Measurements from ENCODE around the gene ACVR1.

ACVR1 gene

DNA sequence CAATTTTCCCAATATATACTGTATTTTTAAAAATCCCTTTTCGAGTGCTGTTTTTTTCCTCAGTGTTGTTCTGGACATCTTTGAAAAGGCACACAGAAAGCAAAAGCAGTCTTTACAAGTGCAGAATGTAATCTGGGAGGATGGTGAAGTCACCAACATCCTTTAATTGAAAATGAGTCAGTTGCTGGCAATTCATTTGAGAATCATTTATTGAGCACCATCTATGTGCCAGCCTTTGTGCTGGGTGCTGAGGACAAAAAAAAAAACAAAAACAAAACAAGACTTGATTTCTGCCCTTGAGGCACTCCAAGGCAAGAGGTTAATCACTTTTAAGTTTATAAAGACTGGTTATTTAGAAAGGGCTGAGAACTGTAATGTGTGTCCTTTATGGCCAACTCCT lies 46.7 kb upstream of the ACVR1 start:
- Histone ChIP-seq H3K4me2 (ENCODE audit: insufficient read depth, low read length) (no peak overlapping the region), H3K4me3 (ENCODE audit: low read depth in 1 of 2, low read length in 2 of 2) (no peak overlapping the region), H4K20me1 (ENCODE audit: insufficient read depth, low read length) (no peaks in the 10 kb centered on the region), H3K27ac (ENCODE audit: low read length) (no peak overlapping the region), H3K9me3 (ENCODE audit: insufficient read depth, low read length, severe bottlenecking) (no peaks in the 10 kb centered on the region), H3K27me3 (ENCODE audit: insufficient read depth, low read length, poor library complexity) (no peaks in the 10 kb centered on the region), H3K4me1 (ENCODE audit: insufficient read depth, low read length) (no peaks in the 10 kb centered on the region), H3K36me3 (ENCODE audit: insufficient read depth, low read length) (no peaks in the 10 kb centered on the region), H3K9ac (ENCODE audit: low read depth, low read length) (no peak overlapping the region), H3K79me2 (ENCODE audit: insufficient read depth, low read length) (no peaks in the 10 kb centered on the region), H2AFZ (ENCODE audit: low read depth, low read length) (no peak overlapping the region)
- ATAC-seq (ENCODE audit: insufficient read depth, low read depth) = no peak
- TF ChIP-seq CTCF (IDR thresholded peaks at IDR 0.05; ENCODE audit: borderline replicate concordance, extremely low read depth, low read length, poor library complexity, severe bottlenecking) = no peak
- TF ChIP-seq EZH2 (IDR thresholded peaks at IDR 0.05; ENCODE audit: borderline replicate concordance, low read depth, low read length, severe bottlenecking) = no peak
- DNase-seq = no peak

GRCh38 chr2:157922336-157922735 lies 46.2 kb upstream of the ACVR1 start:
- TF ChIP-seq EZH2 (IDR thresholded peaks at IDR 0.05; ENCODE audit: borderline replicate concordance, low read depth, low read length, severe bottlenecking) (no peak), CTCF (IDR thresholded peaks at IDR 0.05; ENCODE audit: borderline replicate concordance, extremely low read depth, low read length, poor library complexity, severe bottlenecking) (no peak)
- no peaks in the 10 kb centered on the region for H3K4me1 ChIP-seq (ENCODE audit: insufficient read depth, low read length)
- no peaks in the 10 kb centered on the region for H3K79me2 ChIP-seq (ENCODE audit: insufficient read depth, low read length)
- no peak for ATAC-seq (ENCODE audit: insufficient read depth, low read depth)
- no peaks in the 10 kb centered on the region for H4K20me1 ChIP-seq (ENCODE audit: insufficient read depth, low read length)
- no peaks in the 10 kb centered on the region for H3K9me3 ChIP-seq (ENCODE audit: insufficient read depth, low read length, severe bottlenecking)
- no peak overlapping the region for H3K4me2 ChIP-seq (ENCODE audit: insufficient read depth, low read length)
- DNase-seq = no peak
- no peak overlapping the region for H3K4me3 ChIP-seq (ENCODE audit: low read depth in 1 of 2, low read length in 2 of 2)
- H3K27me3 ChIP-seq (ENCODE audit: insufficient read depth, low read length, poor library complexity) = no peaks in the 10 kb centered on the region
- no peak overlapping the region for H2AFZ ChIP-seq (ENCODE audit: low read depth, low read length)
- H3K9ac ChIP-seq (ENCODE audit: low read depth, low read length) = no peak overlapping the region
- no peaks in the 10 kb centered on the region for H3K36me3 ChIP-seq (ENCODE audit: insufficient read depth, low read length)
- H3K27ac ChIP-seq (ENCODE audit: low read length) = no peak overlapping the region

GRCh38 chr2:157920736-157921135 lies 44.6 kb upstream of the ACVR1 start:
- ATAC-seq (ENCODE audit: insufficient read depth, low read depth) = no peak
- no peaks in the 10 kb centered on the region for H3K27me3 ChIP-seq (ENCODE audit: insufficient read depth, low read length, poor library complexity)
- H3K9me3 ChIP-seq (ENCODE audit: insufficient read depth, low read length, severe bottlenecking) = no peaks in the 10 kb centered on the region
- TF ChIP-seq CTCF (IDR thresholded peaks at IDR 0.05; ENCODE audit: borderline replicate concordance, extremely low read depth, low read length, poor library complexity, severe bottlenecking) = no peak
- no peak for TF ChIP-seq EZH2 (IDR thresholded peaks at IDR 0.05; ENCODE audit: borderline replicate concordance, low read depth, low read length, severe bottlenecking)
- DNase-seq = no peak
- no peaks in the 10 kb centered on the region for H3K4me1 ChIP-seq (ENCODE audit: insufficient read depth, low read length)
- no peaks in the 10 kb centered on the region for H3K36me3 ChIP-seq (ENCODE audit: insufficient read depth, low read length)
- no peaks in the 10 kb centered on the region for H3K79me2 ChIP-seq (ENCODE audit: insufficient read depth, low read length)
- H3K4me3 ChIP-seq (ENCODE audit: low read depth in 1 of 2, low read length in 2 of 2) = no peak overlapping the region
- no peak overlapping the region for H3K9ac ChIP-seq (ENCODE audit: low read depth, low read length)
- no peaks in the 10 kb centered on the region for H4K20me1 ChIP-seq (ENCODE audit: insufficient read depth, low read length)
- H2AFZ ChIP-seq (ENCODE audit: low read depth, low read length) = no peak overlapping the region
- no peak overlapping the region for H3K27ac ChIP-seq (ENCODE audit: low read length)
- H3K4me2 ChIP-seq (ENCODE audit: insufficient read depth, low read length) = no peak overlapping the region

DNA sequence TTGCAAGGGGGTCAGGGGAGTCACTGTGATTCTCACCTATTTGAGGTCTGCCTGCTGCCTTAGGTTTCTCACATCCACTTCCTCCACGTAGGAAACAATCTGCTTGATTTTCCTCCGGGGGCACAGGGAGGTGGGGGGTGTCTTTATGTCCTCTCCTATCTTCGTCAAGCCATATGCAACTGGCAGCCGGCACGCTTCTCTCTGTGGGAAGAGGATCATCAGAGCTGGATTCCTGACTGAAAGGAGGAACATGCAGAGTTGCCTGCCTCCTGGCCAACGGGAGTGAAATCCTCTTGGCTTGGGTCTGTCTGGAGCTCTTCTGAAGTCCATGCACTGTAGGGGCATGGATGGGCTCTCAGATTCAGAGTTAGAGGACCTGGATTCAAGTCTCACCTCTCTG lies 43.1 kb upstream of the ACVR1 start:
- Histone ChIP-seq H3K79me2 (ENCODE audit: insufficient read depth, low read length) (no peaks in the 10 kb centered on the region), H3K27me3 (ENCODE audit: insufficient read depth, low read length, poor library complexity) (no peaks in the 10 kb centered on the region), H4K20me1 (ENCODE audit: insufficient read depth, low read length) (no peaks in the 10 kb centered on the region), H3K4me2 (ENCODE audit: insufficient read depth, low read length) (no peak overlapping the region), H3K36me3 (ENCODE audit: insufficient read depth, low read length) (no peaks in the 10 kb centered on the region), H2AFZ (ENCODE audit: low read depth, low read length) (no peak overlapping the region), H3K4me3 (ENCODE audit: low read depth in 1 of 2, low read length in 2 of 2) (no peak overlapping the region), H3K27ac (ENCODE audit: low read length) (no peak overlapping the region), H3K9ac (ENCODE audit: low read depth, low read length) (no peak overlapping the region), H3K9me3 (ENCODE audit: insufficient read depth, low read length, severe bottlenecking) (no peaks in the 10 kb centered on the region), H3K4me1 (ENCODE audit: insufficient read depth, low read length) (no peaks in the 10 kb centered on the region)
- ATAC-seq (ENCODE audit: insufficient read depth, low read depth) = no peak
- DNase-seq = no peak
- TF ChIP-seq EZH2 (IDR thresholded peaks at IDR 0.05; ENCODE audit: borderline replicate concordance, low read depth, low read length, severe bottlenecking) = no peak
- no peak for TF ChIP-seq CTCF (IDR thresholded peaks at IDR 0.05; ENCODE audit: borderline replicate concordance, extremely low read depth, low read length, poor library complexity, severe bottlenecking)
